Endodermal cell (in vitro differentiated cells): ENCODE data around the gene DLG2. TPM values are rescaled to one million over a fixed set of nuclear protein-coding genes. Genes with fewer than 3 reads are reported as not detected.

Experiments
- DNase-seq: peaks from one replicate; pipeline ENCODE4 v3.0.0-alpha.2; 2017
- H3K27ac ChIP-seq: 2 replicates; pipeline ENCODE4 v1.5.1; 2013; ENCODE audit warnings: mild to moderate bottlenecking, low read depth, low read length, moderate library complexity
- H3K27me3 ChIP-seq: 2 replicates; pipeline ENCODE4 v1.6.1; 2013; ENCODE audit warnings: mild to moderate bottlenecking, low read length, moderate library complexity; ENCODE audit not compliant: insufficient read depth, control insufficient read depth, poor library complexity, severe bottlenecking
- H3K36me3 ChIP-seq: 2 replicates; pipeline ENCODE4 v1.7.0; 2013; ENCODE audit warnings: mild to moderate bottlenecking, low read length, moderate library complexity; ENCODE audit not compliant: control insufficient read depth, insufficient read depth
- H3K4me1 ChIP-seq: one replicate; pipeline ENCODE4 v1.7.0; 2013; ENCODE audit warnings: low read length; ENCODE audit not compliant: control insufficient read depth, insufficient read depth
- H3K4me3 ChIP-seq: 2 replicates; pipeline ENCODE4 v1.5.1; 2013; ENCODE audit warnings: mild to moderate bottlenecking, low read length, moderate library complexity
- H3K9ac ChIP-seq: 2 replicates; pipeline ENCODE4 v1.6.1; 2013; ENCODE audit warnings: mild to moderate bottlenecking, low read length, moderate library complexity; ENCODE audit not compliant: poor library complexity, severe bottlenecking; ENCODE audit errors: extremely low read depth
- H3K9me3 ChIP-seq: 2 replicates; pipeline ENCODE4 v1.6.1; 2013; ENCODE audit warnings: mild to moderate bottlenecking, low read length, moderate library complexity; ENCODE audit not compliant: control insufficient read depth
- H3K27ac Mint-ChIP-seq: 2 replicates; pipeline ENCODE4 v1.8.0; 2020; ENCODE audit warnings: mixed read lengths
- H3K27me3 Mint-ChIP-seq: 2 replicates; pipeline ENCODE4 v1.8.0; 2021; ENCODE audit warnings: mild to moderate bottlenecking, mixed read lengths; ENCODE audit not compliant: insufficient read depth
- H3K36me3 Mint-ChIP-seq: 2 replicates; pipeline ENCODE4 v1.8.0; 2020; ENCODE audit warnings: low read depth, mixed read lengths
- H3K4me1 Mint-ChIP-seq: 2 replicates; pipeline ENCODE4 v1.8.0; 2020; ENCODE audit warnings: mixed read lengths
- H3K4me3 Mint-ChIP-seq: 2 replicates; pipeline ENCODE4 v1.8.0; 2020; ENCODE audit warnings: mild to moderate bottlenecking, moderate library complexity, mixed read lengths
- H3K9me3 Mint-ChIP-seq: 2 replicates; pipeline ENCODE4 v1.8.0; 2020; ENCODE audit warnings: mild to moderate bottlenecking, mixed read lengths
- CTCF ChIP-seq: fragments of 200-600 bp; sonication (generic); conservative IDR thresholded peaks from 2 replicates; pipeline ENCODE4 v1.5.0; 2021; ENCODE audit warnings: antibody characterized with exemption, mild to moderate bottlenecking
- WGBS, 2 experiments: methylation state at CpG; one replicate each; pipeline versions ENCODE4 v1.1.5 to v1.1.7; 2013; ENCODE audit warnings: missing lambda C conversion rate in 2 of 2, mixed read lengths in 1 of 2; ENCODE audit not compliant: insufficient coverage in 1 of 2, insufficient read length in 1 of 2; 5-methylcytosine and 5-hydroxymethylcytosine counted together
- total RNA-seq, 2 donors: library from RNA; stranded (reverse); fragmentation: NEBNext Ultra II Directional in 1 of 2; extraction: Animal tissue kit (Norgen Biotek cat#: 25700) in 1 of 2; gene quantifications; 2 replicates in 1 of 2; 3 replicates in 1 of 2; pipeline ENCODE4 v1.2.1, GENCODE V29; 2021

DLG2 gene
- total RNA-seq, 2 donors from 2014 or later, result 9.6 to 10.6 TPM

DNA sequence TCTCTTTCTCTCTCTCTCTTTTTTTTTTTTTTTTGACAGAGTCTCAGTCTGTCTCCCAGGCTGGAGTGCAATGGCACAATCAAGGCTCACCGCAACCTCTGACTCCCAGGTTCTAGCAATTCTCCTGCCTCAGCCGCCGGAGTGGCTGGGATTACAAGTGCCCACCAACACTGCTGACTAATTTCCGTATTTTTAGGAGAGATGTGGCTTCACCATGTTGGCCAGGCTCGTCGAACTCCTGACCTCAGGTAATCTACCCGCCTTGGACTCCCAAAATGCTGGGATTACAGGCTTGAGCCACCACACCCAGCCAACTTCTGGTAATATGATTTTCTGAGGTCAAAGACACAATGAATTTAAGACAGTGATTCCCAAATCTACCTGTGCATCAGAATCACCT is 1681.2 kb downstream of the DLG2 start:
- Histone ChIP-seq H3K9ac (no peak overlapping the region), H3K4me3 (no peak overlapping the region), H3K27ac (no peak overlapping the region), H3K27me3 (no peaks in the 10 kb centered on the region), H3K36me3 (no peaks in the 10 kb centered on the region), H3K9me3 (no peaks in the 10 kb centered on the region), H3K4me1 (peaks cover 4% of the 10 kb centered on the region)
- Mint-ChIP-seq H3K27ac (no peak overlapping the region), H3K4me1 (peaks cover 15% of the 10 kb centered on the region), H3K4me3 (no peak overlapping the region), H3K27me3 (no peaks in the 10 kb centered on the region), H3K9me3 (no peaks in the 10 kb centered on the region), H3K36me3 (no peaks in the 10 kb centered on the region)
- TF ChIP-seq CTCF, result no peak
- DNase-seq, result no peak
- 87 to 89% methylated on average over 7 of the region's 7 CpGs for WGBS, 2 experiments

- WGBS, 2 experiments, result 100% methylated on average over 1 of the region's 1 CpG; no CpG with 5 or more reads in 1 of the 2 experiments
- Mint-ChIP-seq H3K9me3 (no peaks in the 10 kb centered on the region), H3K36me3 (no peaks in the 10 kb centered on the region), H3K4me1 (no peaks in the 10 kb centered on the region), H3K27ac (no peak overlapping the region), H3K4me3 (no peak overlapping the region), H3K27me3 (no peaks in the 10 kb centered on the region)
- Histone ChIP-seq H3K4me1 (no peaks in the 10 kb centered on the region), H3K9me3 (no peaks in the 10 kb centered on the region), H3K36me3 (no peaks in the 10 kb centered on the region), H3K9ac (no peak overlapping the region), H3K27me3 (no peaks in the 10 kb centered on the region), H3K27ac (no peak overlapping the region), H3K4me3 (no peak overlapping the region)
- TF ChIP-seq CTCF, result no peak
- DNase-seq, result no peak
Measured at GRCh38 chr11:83941050-83941449, 1686.1 kb downstream of the DLG2 start.

- no peak for TF ChIP-seq CTCF
- Mint-ChIP-seq H3K27me3 (no peaks in the 10 kb centered on the region), H3K27ac (no peak overlapping the region)
Measured at GRCh38 chr11:83938148-83938547, 1689.0 kb downstream of the DLG2 start.

More at GRCh38 chr11:83938148-83938547, 1689.0 kb downstream of the DLG2 start:
- no peak overlapping the region for H3K4me3 Mint-ChIP-seq
- Histone ChIP-seq H3K9me3 (no peaks in the 10 kb centered on the region), H3K4me1 (no peaks in the 10 kb centered on the region), H3K9ac (no peak overlapping the region), H3K4me3 (no peak overlapping the region), H3K27ac (no peak overlapping the region), H3K27me3 (no peaks in the 10 kb centered on the region), H3K36me3 (no peaks in the 10 kb centered on the region)
- DNase-seq, result no peak
- H3K4me1 Mint-ChIP-seq, result no peaks in the 10 kb centered on the region
- H3K36me3 Mint-ChIP-seq, result no peaks in the 10 kb centered on the region
- H3K9me3 Mint-ChIP-seq, result no peaks in the 10 kb centered on the region
- WGBS, 2 experiments, result 56 to 82% methylated on average over 1 of the region's 1 CpG
